Ramos (cell line): Measurements from ENCODE around the gene ZNF808.
"Not testable (repeated sequence)": the region's sequence is repeated elsewhere in the genome, so short reads cannot be mapped to it uniquely, and the experiment has no call there.

ENCODE experiments used
- in situ Hi-C: fragments of 300-500 bp; cut with MboI; formaldehyde crosslinking; loops from one replicate; pipeline ENCODE4 v1.14.3; 2022; ENCODE audit warnings: low sequenced_read_pairs; ENCODE audit not compliant: unreplicated experiment

Gene ZNF808

DNA sequence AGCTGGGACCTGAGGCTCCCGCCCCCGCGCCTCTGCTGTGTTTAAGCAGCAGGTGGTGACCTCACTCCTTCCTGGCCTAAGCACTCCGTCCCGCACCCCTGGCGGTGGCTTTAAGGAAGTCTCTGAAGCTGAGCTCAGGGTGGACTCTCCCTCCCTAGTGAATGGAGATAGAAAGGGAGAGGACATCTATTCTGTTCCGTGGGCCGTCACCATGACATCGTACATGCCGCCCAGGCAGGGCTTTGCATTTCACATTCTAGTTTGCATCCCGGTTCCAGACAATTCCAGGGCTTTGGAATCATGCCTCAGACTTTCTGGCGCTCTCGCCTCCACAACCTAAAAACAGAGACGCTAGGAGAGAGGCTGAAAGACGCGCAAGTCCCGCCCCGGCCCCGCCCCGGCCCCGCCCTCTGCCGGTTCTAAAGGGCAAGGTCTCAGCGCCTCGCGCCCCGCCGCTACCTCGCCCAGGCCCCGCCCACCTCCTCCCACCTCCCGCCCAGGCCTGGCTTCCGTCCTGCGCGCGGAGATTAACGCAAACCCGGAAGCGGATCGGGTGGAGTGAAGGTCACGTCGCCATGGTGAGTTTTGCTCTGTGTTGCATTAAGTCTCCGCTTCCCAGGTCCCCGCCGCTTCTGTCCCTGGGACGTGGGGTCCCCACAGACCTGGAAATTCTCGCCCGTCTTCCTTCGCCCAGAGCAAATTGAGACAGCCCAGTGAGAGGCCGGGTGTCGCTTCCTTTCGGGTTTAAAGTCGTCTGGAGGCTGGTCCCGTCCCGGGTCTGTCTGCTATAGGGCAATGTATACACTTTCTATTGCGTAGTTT, at the start of gene ZNF808:
ZNF808 (plus strand) TSS at position 535 of the 822 bp plus-strand sequence. CDS start 15,617 bp downstream, outside the sequence.
- in situ Hi-C loops: no loop called here

DNA sequence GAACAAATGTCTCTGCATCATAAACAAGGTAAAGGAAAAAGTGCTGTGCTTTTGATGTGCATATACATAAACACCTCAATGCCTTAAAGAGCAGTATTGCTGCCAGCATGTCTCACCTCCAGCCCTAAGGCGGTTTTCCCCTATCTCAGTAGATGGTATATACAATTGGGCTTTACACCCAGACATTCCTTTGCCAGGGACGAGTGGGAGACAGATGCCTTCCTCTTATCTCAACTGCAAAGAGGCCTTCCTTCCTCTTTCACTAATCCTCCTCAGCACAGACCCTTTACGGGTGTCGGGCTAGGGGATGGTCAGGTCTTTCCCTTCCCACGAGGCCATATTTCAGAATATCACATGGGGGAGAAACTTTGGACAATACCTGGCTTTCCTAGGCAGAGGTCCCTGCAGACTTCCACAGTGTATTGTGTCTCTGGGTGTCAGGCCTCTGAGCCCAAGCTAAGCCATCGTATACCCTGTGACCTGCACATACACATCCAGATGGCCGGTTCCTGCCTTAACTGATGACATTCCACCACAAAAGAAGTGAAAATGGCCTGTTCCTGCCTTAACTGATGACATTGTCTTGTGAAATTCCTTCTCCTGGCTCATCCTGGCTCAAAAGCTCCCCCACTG, 43.2 kb upstream of the ZNF808 start:
- in situ Hi-C loops: not testable (repeated sequence)

DNA sequence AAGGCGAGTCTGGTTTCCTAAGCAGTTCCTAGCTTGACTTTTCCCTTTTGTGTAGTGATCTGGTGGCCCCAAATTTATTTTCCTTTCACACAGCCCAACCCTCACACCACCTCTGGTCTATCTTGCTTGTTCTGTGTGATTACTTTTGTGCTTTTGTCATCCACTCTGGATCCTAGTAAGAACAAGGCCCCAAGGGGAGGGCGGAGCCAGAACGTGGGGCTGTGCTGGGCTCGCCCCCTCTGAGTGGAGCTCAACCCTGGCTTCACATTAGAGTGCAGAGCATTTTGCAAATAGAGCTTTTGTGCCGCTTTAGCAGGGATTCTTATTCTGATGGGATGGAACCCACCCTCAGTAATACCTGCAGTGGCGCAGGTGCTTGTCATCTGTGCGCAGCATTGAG, 42.4 kb upstream of the ZNF808 start:
- in situ Hi-C loops: not testable (repeated sequence)

DNA sequence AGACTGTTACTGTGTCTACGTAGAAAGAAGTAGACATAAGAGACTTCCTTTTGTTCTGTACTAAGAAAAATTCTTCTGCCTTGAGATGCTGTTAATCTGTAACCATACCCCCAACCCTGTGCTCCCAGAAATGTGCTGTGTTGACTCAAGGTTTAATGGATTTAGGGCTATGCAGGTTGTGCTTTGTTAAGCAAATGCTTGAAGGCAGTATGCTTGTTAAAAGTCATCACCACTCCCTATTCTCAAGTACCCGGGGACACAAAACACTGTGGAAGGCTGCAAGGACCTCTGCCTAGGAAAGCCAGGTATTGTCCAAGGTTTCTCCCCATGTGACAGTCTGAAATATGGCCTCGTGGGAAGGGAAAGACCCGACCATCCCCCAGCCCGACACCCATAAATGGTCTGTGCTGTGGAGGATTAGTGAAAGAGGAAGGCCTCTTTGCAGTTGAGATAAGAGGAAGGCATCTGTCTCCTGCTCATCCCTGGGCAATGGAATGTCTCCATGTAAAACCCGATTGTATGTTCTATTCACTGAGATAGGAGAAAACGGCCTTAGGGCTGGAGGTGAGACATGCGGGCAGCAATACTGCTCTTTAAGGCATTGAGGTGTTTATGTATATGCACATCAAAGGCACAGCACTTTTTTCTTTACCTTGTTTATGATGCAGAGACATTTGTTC, 41.8 kb upstream of the ZNF808 start:
- in situ Hi-C loops: not testable (repeated sequence)

DNA sequence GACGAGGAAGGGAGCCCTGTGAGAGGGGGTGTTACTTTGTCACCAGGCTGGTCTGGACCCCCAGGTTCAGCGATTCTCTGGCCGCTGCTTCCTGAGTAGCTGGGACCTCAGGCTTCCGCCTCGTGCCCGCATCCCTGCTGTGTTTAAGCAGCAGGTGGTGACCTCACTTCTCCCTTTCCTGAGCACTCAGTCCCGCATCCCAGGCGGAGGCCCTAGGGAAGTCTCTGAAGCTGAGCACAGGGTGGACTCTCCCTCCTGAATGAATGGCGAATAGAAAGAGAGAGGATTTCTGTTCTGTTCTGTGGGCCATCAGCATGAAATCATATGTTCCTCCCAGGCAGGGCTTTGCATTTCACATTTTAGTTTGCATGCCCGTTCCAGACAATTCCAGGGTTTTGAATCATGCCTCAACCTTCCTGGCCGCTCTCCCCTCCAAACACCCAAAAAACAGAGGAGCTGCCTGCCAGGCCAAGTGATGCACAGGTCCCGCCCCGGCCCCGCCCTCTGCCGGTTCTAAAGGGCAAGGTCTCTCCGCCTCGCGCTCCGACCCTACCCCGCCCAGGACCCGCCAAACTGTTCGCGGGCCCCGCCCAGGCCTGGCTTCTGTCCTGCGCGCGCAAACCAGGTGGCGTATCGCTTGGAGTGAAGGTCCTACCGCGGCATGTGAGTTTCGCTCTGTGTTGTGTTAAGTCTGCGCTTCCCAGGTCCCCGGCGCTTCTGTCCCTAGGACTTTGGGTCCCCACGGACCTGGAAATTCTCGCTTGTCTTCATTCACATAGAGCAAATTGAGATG, 35.1 kb upstream of the ZNF808 start:
- in situ Hi-C loops: no loop called here

DNA sequence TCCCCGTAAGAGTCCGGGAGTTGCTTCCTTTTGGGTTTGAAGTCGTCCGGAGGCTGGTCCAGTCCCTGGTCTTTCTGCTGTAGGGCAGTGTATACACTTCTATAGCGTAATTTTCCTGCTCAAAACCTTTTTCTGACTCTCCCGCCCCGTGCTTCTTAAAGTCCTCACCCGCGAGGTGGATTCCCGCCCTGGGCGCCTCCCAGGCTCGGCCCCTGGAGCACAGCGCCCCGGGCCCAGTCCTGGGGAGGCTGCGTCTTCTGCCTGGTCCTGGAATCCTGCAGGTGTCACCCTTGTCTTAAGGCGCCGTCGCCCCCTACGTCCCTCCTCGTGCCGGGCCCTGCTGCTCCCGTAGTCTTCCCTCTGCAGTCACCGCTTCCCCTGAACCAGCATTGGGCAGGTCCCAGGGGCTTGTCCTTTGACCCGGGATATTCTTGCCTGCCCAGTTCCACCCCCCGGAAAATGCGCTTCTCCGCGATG, 34.4 kb upstream of the ZNF808 start:
- in situ Hi-C loops: no loop called here

DNA sequence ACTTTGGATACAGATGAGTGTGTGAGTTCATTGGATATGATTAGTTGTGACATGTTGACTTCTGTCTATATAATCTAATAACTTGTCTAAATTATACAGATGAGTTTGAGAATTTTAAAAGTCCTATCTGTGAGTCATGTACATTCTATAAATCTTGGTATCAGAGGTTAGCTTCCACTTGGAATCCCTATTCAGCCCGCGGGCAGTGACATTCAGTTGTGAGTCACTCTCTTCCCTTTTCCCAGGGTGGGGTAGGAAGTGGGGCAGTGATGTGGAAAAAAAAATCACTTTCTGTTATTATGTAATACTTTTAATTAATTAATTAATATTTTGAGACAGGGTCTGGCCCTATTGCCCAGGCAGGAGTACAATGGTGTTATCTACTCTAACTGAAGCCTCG, 33.0 kb upstream of the ZNF808 start:
- in situ Hi-C loops: no loop called here

DNA sequence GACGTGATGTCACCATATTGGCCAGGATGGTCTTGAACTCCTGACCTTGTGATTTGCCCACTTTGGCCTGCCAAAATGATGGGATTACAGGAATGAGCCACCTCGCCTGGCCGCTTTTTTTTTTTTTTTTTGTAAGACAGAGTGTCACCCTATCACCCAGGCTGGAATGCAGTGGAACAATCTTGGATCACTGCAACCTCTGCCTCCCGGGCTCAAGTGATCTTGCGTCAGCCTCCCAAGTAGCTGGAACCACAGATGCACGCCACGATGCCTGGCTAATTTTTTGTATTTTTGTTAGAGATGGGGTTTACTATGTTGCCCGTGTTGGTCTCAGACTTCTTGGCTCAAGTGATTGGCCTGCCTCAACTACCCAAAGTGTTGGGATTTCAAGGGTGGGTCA, 28.9 kb upstream of the ZNF808 start:
- in situ Hi-C loops: no loop called here

DNA sequence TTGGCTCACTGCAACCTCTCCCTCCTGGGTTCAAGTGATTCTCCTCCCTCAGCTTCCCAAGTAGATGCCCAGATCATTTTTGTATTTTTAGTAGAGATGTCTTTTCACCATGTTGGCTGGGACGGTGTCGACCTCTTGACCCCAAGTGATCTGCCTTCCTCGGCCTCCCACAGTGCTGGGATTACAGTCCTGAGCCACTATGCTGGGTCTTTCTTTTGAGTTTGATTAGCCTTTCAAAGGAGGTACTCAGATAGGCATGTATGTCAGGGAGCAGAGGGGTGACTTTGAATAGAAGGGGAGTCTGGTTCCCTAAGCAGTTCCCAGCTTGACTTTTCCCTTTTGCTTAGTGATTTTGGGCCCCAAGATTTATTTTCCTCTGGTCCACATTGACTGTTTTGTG, 27.0 kb upstream of the ZNF808 start:
- in situ Hi-C loops: not testable (repeated sequence)

DNA sequence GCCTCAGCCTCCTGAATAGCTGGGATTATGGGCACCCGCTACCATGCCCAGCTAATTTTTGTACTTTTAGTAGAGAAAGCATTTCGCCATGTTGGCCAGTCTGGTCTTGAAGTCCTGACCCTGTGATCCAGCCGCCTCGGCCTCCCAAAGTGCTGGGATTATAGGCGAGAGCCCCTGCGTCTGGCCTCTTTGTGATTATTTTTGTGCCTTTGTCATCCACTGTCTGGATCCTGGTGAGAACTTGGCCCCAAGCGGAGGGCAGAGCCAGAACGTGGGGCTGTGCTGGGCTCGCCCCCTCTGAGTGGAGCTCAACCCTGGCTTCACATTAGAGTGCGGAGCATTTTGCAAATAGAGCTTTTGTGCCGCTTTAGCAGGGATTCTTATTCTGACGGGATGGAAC, 26.5 kb upstream of the ZNF808 start:
- in situ Hi-C loops: not testable (repeated sequence)

DNA sequence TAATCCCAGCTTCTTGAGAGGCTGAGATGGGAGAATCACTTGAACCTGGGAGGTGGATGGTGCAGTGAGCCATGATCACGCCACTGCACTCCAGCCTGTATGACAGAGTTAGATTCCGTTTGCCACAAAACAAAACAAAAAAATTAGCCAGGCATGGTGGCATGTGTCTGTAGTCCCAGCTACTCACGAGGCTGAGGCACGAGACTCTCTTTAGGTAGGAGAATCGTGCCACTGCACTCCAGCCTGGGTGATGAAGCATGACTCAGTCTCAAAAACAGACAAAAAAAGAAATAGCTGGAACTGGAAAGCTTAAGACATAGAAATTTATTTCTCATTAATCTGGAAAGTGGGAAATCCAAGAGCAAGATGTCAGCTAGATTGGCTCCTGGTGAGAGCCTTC, 20.2 kb upstream of the ZNF808 start:
- in situ Hi-C loops: no loop called here

DNA sequence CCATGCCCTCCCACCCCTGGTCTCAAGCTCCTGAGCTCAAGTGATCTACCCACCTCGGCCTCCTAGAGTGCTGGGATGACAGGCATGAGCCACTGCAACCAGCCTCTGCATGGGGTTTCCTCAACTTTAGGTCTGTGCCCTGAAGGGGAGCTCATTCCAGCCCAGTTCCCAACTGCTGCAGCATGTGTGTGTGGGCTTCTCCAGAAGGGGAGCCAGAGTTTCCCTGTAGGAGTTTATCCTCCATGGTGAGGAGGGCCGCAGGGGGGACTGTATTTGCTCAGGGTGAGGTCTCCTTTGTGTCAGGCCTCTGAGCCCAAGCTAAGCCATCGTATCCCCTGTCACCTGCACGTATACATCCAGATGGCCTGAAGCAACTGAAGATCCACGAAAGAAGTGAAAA, 11.3 kb upstream of the ZNF808 start:
- in situ Hi-C loops: no loop called here

DNA sequence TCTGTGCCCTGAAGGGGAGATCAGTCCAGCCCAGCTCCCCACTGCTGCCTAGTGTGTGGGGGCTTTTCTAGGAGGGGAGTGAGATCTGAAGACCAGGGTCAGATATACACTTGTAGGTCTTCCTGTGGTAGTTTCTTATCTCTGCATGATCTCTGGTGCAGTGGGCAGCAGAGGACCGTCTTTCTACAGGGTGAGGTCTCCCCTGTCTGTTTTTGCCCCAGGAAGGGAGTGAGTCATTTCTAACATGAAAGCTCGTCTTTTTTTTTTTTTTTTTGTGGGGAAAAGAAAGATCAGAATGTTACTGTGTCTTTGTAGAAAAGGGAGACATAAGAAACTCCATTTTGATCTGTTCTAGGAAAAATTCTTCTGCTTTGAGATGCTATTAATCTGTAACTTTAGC, 8.8 kb upstream of the ZNF808 start:
- in situ Hi-C loops: no loop called here

DNA sequence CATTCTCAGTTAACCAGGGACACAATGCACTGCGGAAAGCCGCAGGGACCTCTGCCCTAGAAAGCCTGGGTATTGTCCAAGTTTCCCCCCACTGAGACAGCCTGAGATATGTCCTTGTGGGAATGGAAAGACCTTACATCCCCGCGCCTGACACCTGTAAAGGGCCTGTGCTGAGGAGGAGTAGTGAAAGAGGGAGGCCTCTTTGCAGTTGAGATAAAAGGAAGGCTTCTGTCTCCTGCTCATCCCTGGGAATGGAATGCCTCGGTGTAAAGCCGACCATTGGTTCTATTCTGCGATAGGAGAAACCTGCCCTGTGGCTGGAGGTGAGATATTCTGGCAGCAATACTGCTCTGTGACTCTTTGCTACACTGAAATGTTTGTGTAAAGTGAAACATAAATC, 8.3 kb upstream of the ZNF808 start:
- in situ Hi-C loops: not testable (repeated sequence)

DNA sequence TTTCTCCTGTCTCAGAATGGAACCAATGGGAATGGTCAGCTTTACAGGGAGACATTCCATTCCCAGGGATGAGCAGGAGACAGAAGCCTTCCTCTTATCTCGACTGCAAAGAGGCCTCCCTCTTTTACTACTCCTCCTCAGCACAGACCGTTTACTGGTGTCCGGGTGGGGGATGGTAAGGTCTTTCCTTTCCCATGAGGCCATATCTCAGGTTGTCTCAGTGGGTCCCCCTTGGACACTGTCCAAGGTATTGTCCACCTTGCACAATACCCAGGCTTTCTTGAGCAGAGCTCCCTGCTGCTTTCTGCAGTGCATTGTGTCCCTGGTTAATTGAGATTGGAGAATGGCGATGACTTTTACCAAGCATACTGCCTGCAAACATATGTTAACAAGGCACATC, 7.5 kb upstream of the ZNF808 start:
- in situ Hi-C loops: no loop called here

DNA sequence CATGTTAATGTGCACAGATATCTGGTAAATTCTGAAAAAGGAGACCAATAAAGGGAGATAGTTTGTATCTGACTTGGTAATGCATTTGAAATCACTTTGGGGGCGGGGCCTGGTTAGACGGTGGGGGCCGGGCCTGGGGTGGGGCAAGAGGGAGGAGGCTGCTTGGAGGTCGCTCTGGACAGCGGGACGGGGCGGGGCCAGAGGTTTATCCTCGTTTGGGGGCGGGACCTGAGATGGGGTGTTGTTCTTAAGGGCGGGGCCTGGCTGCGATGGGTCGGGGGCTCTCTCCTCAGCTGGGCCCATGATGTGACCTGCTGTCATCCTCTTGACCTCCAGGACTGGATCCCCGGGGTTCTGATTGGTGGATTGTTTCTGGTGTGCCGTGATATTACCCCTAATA, 4.9 kb upstream of the ZNF808 start:
- in situ Hi-C loops: no loop called here

DNA sequence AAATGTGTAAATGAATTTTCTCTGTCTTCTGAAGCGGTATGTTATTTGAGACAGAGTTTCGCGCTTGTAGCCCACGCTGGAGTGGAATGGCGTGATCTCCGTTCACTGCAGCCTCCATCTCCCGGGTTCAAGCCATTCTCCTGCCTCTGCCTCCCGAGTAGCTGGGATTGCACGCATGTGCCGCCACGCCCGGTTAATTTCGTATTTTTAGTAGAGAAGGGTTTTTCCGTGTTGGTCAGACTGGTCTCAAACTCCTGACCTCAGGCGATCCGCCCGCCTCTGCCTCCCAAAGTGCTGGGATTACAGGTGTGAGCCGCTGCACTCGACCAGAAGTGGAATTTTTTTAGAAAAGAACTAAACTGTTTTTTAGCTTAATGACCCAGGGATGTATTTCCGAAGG, 3.4 kb upstream of the ZNF808 start:
- in situ Hi-C loops: no loop called here

DNA sequence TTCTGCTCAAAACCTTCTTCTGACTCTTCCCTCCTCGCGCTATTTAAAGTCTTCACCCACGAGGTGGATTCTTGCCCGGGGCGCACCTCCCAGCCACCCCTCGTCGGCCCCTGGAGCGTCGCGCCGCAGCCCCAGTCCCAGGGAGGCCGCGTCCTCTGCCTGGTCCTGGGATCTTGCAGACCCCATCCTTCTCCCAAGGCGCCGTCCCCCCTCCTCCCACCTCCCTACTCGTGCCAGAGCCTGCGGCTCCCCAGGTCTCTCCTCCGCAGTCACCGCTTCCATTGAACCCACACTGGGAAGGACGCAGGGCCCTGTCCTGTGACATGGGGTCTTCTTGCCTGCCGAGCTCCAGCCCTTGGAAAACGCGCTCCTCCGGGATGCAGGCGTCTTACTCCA, 486 bp downstream of the ZNF808 start:
- in situ Hi-C loops: no loop called here

DNA sequence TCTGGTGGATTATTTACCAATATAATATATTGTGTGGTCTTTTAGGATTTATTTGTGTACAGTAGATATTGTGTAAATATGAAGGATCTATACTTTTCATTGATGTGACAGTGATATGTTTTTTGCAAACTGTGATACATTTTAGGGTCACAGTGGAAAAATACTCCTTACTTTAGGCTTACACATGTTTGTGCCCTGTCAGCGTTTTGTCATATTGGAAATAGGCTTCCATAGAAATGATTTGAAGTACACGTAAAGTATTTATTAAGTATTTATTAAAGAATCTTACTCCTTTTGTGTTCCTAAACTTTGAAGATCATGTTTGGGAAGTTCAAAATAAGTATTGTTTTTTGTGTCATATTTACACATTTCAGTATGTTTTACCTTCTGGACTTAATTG, 5.0 kb downstream of the ZNF808 start:
- in situ Hi-C loops: no loop called here

DNA sequence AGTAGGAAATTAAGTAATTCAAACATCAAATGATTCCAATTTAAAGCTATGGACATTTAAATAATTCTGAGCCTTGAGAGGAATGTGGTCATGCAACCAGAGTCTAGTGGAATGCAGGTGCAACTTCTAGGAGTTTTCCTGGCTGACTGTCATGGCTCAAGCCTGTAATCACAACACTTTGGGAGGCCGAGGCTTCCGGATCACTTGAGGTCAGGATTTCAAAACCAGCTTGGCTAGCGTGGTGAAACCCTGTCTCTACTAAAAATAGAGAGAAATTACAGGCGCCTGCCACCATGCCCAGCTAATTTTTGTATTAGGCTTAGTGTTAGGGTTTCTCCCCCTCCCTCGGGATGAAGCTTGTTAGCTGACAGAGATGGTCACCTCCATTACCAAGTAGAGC, 6.4 kb downstream of the ZNF808 start:
- in situ Hi-C loops: no loop called here
